ENCODE measurements around the gene CBLC. TPM values are rescaled to one million over a fixed set of nuclear protein-coding genes. Genes with fewer than 3 reads are reported as not detected.
"Not testable (repeated sequence)": the region's sequence is repeated elsewhere in the genome, so short reads cannot be mapped to it uniquely, and the experiment has no call there.

The CBLC gene
- total RNA-seq, 6 experiments from 2014 or later, result not detected

- Mint-ChIP-seq H3K4me1 (ENCODE audit: low read depth) (peaks cover 48% of the 10 kb centered on the region), H3K4me3 (no peak overlapping the region), H3K27ac (no peak overlapping the region), H3K36me3 (ENCODE audit: low read depth) (peaks cover 21% of the 10 kb centered on the region), H3K9me3 (no peaks in the 10 kb centered on the region), H3K27me3 (ENCODE audit: insufficient read depth) (peaks cover 5% of the 10 kb centered on the region)
- no peak for TF ChIP-seq CTCF (IDR thresholded peaks at IDR 0.05)
- DNase-seq, result no peak
Measured at GRCh38 chr19:44762038-44762437, 15.7 kb upstream of the CBLC start.

GRCh38 chr19:44765033-44765948, 12.4 kb upstream of the CBLC start:
- no peaks in the 10 kb centered on the region for H3K9me3 Mint-ChIP-seq
- TF ChIP-seq CTCF (IDR thresholded peaks at IDR 0.05), result no peak
- H3K27me3 Mint-ChIP-seq (ENCODE audit: insufficient read depth), result peaks cover 5% of the 10 kb centered on the region
- H3K4me1 Mint-ChIP-seq (ENCODE audit: low read depth), result peaks cover 29% of the 10 kb centered on the region
- no peak overlapping the region for H3K27ac Mint-ChIP-seq
- no peak overlapping the region for H3K4me3 Mint-ChIP-seq
- H3K36me3 Mint-ChIP-seq (ENCODE audit: low read depth), result peaks cover 9% of the 10 kb centered on the region; the same call in 1 of the 2 replicates
- DNase-seq, result no peak

GRCh38 chr19:44765949-44766335, 11.7 kb upstream of the CBLC start:
- no peak for TF ChIP-seq CTCF (IDR thresholded peaks at IDR 0.05)
- no peak overlapping the region for H3K27ac Mint-ChIP-seq
- H3K4me1 Mint-ChIP-seq (ENCODE audit: low read depth), result peaks cover 29% of the 10 kb centered on the region
- H3K36me3 Mint-ChIP-seq (ENCODE audit: low read depth), result peaks cover 2% of the 10 kb centered on the region; the same call in 1 of the 2 replicates
- H3K27me3 Mint-ChIP-seq (ENCODE audit: insufficient read depth), result peaks cover 5% of the 10 kb centered on the region
- no peaks in the 10 kb centered on the region for H3K9me3 Mint-ChIP-seq
- no peak overlapping the region for H3K4me3 Mint-ChIP-seq
- no peak for DNase-seq

GRCh38 chr19:44767295-44768180, 10.2 kb upstream of the CBLC start:
- 0 out of 2 replicates have a peak, but pooled peaks have one; percentile 8 for TF ChIP-seq CTCF (IDR thresholded peaks at IDR 0.05)
- no peaks in the 10 kb centered on the region for H3K36me3 Mint-ChIP-seq (ENCODE audit: low read depth)
- DNase-seq, result no peak
- H3K4me3 Mint-ChIP-seq, result no peak overlapping the region
- no peaks in the 10 kb centered on the region for H3K9me3 Mint-ChIP-seq
- peaks cover 32% of the 10 kb centered on the region for H3K4me1 Mint-ChIP-seq (ENCODE audit: low read depth)
- no peak overlapping the region for H3K27ac Mint-ChIP-seq
- peaks cover 5% of the 10 kb centered on the region; the same call in 1 of the 2 replicates for H3K27me3 Mint-ChIP-seq (ENCODE audit: insufficient read depth)

- TF ChIP-seq CTCF (IDR thresholded peaks at IDR 0.05), result peak; percentile 97
- Mint-ChIP-seq H3K36me3 (ENCODE audit: low read depth) (no peaks in the 10 kb centered on the region; the same call in 1 of the 2 replicates), H3K4me1 (ENCODE audit: low read depth) (peaks cover 43% of the 10 kb centered on the region), H3K4me3 (peak overlapping the region; percentile 80), H3K9me3 (no peaks in the 10 kb centered on the region), H3K27ac (peak overlapping the region; percentile 66; the same call in 1 of the 2 replicates), H3K27me3 (ENCODE audit: insufficient read depth) (peaks cover 2% of the 10 kb centered on the region; the same call in 1 of the 2 replicates)
- DNase-seq, result peak; percentile 88
Measured at GRCh38 chr19:44770550-44771257, 7.0 kb upstream of the CBLC start.

GRCh38 chr19:44772144-44772543, 5.5 kb upstream of the CBLC start:
- H3K9me3 Mint-ChIP-seq; H3K36me3 Mint-ChIP-seq (ENCODE audit: low read depth); DNase-seq; H3K27ac Mint-ChIP-seq; H3K27me3 Mint-ChIP-seq (ENCODE audit: insufficient read depth); H3K4me3 Mint-ChIP-seq: not testable (repeated sequence)
- peaks cover 40% of the 10 kb centered on the region for H3K4me1 Mint-ChIP-seq (ENCODE audit: low read depth)

All from HFFc6 (cell line).